HUES48 (cell line): ENCODE data around the gene MXRA7.
"Not testable (repeated sequence)": the region's sequence is repeated elsewhere in the genome, so short reads cannot be mapped to it uniquely, and the experiment has no call there.

Experiments
- H3K27ac ChIP-seq: one replicate; pipeline ENCODE4 v1.7.0; 2013; ENCODE audit warnings: low read depth, low read length, inconsistent platforms
- H3K27me3 ChIP-seq: 2 replicates; pipeline ENCODE4 v1.6.1; 2013; ENCODE audit warnings: mild to moderate bottlenecking, low read length; ENCODE audit not compliant: control insufficient read depth, insufficient read depth
- H3K36me3 ChIP-seq: 2 replicates; pipeline ENCODE4 v1.6.1; 2013; ENCODE audit warnings: low read length; ENCODE audit not compliant: control insufficient read depth, insufficient read depth
- H3K4me1 ChIP-seq: 2 replicates; pipeline ENCODE4 v1.6.1; 2013; ENCODE audit warnings: mild to moderate bottlenecking, low read length; ENCODE audit not compliant: control insufficient read depth, insufficient read depth
- H3K4me3 ChIP-seq: 2 replicates; pipeline ENCODE4 v1.5.1; 2013; ENCODE audit warnings: mild to moderate bottlenecking, low read depth, low read length
- H3K9ac ChIP-seq: 2 replicates; pipeline ENCODE4 v1.6.1; 2013; ENCODE audit warnings: mild to moderate bottlenecking, low read depth, low read length, moderate library complexity
- H3K9me3 ChIP-seq: 2 replicates; pipeline ENCODE4 v1.6.1; 2013; ENCODE audit warnings: low read length; ENCODE audit not compliant: control insufficient read depth, insufficient read depth

MXRA7 gene

GRCh38 chr17:76744747-76745146, 34.0 kb upstream of the MXRA7 start:
- Histone ChIP-seq H3K4me1 (no peaks in the 10 kb centered on the region), H3K27me3 (no peaks in the 10 kb centered on the region), H3K9ac (no peak overlapping the region), H3K36me3 (peaks cover 48% of the 10 kb centered on the region), H3K27ac (no peak overlapping the region), H3K4me3 (no peak overlapping the region), H3K9me3 (no peaks in the 10 kb centered on the region)

- Histone ChIP-seq H3K36me3 (peaks cover 45% of the 10 kb centered on the region), H3K4me1 (peaks cover 8% of the 10 kb centered on the region), H3K9me3 (no peaks in the 10 kb centered on the region), H3K9ac (no peak overlapping the region), H3K27me3 (no peaks in the 10 kb centered on the region), H3K4me3 (no peak overlapping the region), H3K27ac (no peak overlapping the region)
These were observed 32.2 kb upstream of the MXRA7 start for GRCh38 chr17:76742958-76743357.

- no peak overlapping the region for H3K27ac ChIP-seq
These were observed 29.8 kb upstream of the MXRA7 start for GRCh38 chr17:76740329-76741118.

GRCh38 chr17:76739568-76740115, 28.9 kb upstream of the MXRA7 start:
- Histone ChIP-seq H3K4me1 (peaks cover 12% of the 10 kb centered on the region), H3K36me3 (peaks cover 42% of the 10 kb centered on the region)
- H3K4me3 ChIP-seq, H3K27me3 ChIP-seq, H3K27ac ChIP-seq, H3K9me3 ChIP-seq, H3K9ac ChIP-seq: not testable (repeated sequence)

More at GRCh38 chr17:76740329-76741118, 29.8 kb upstream of the MXRA7 start:
- H3K4me3 ChIP-seq, result no peak overlapping the region
- H3K9me3 ChIP-seq, result no peaks in the 10 kb centered on the region
- no peak overlapping the region for H3K9ac ChIP-seq
- H3K4me1 ChIP-seq, result peaks cover 8% of the 10 kb centered on the region
- no peaks in the 10 kb centered on the region for H3K27me3 ChIP-seq
- H3K36me3 ChIP-seq, result peaks cover 42% of the 10 kb centered on the region

GRCh38 chr17:76738468-76738850, 27.7 kb upstream of the MXRA7 start:
- Histone ChIP-seq H3K9me3 (no peaks in the 10 kb centered on the region), H3K4me1 (peaks cover 19% of the 10 kb centered on the region), H3K36me3 (peaks cover 44% of the 10 kb centered on the region), H3K27ac (peak overlapping the region; percentile 100), H3K9ac (peak overlapping the region; percentile 99), H3K4me3 (peak overlapping the region; percentile 99), H3K27me3 (no peaks in the 10 kb centered on the region)

GRCh38 chr17:76737676-76738467, 27.1 kb upstream of the MXRA7 start, which contains the start of gene MFSD11:
TSS of gene MFSD11 (plus strand) at chr17:76738119. CDS start at chr17:76738353, 234 bp downstream.
- Histone ChIP-seq H3K9ac (peak within 1 kb of the TSS; percentile 100), H3K36me3 (peaks cover 45% of the 10 kb centered on the region), H3K27me3 (no peaks in the 10 kb centered on the region), H3K4me1 (peaks cover 19% of the 10 kb centered on the region), H3K9me3 (no peaks in the 10 kb centered on the region), H3K27ac (peak within 1 kb of the TSS; percentile 100), H3K4me3 (peak within 1 kb of the TSS; percentile 99)

- Histone ChIP-seq H3K36me3 (peaks cover 46% of the 10 kb centered on the region), H3K9ac (peak within 1 kb of the TSS; percentile 100), H3K27me3 (no peaks in the 10 kb centered on the region), H3K4me3 (peak within 1 kb of the TSS; percentile 99), H3K4me1 (peaks cover 19% of the 10 kb centered on the region), H3K27ac (peak within 1 kb of the TSS; percentile 100), H3K9me3 (no peaks in the 10 kb centered on the region)
These were observed 26.4 kb upstream of the MXRA7 start, which contains the start of gene SRSF2 for GRCh38 chr17:76737082-76737675. TSS of gene SRSF2 (minus strand) at chr17:76737331. CDS start at chr17:76737160, 171 bp downstream.

GRCh38 chr17:76736349-76737081, 25.8 kb upstream of the MXRA7 start:
- Histone ChIP-seq H3K27me3 (no peaks in the 10 kb centered on the region), H3K4me1 (peaks cover 19% of the 10 kb centered on the region), H3K36me3 (peaks cover 46% of the 10 kb centered on the region), H3K9ac (peak overlapping the region; percentile 100), H3K9me3 (no peaks in the 10 kb centered on the region), H3K4me3 (peak overlapping the region; percentile 99), H3K27ac (peak overlapping the region; percentile 97)

- H3K27ac ChIP-seq, result peak overlapping the region; percentile 97
- H3K4me1 ChIP-seq, result peaks cover 19% of the 10 kb centered on the region
These were observed 25.0 kb upstream of the MXRA7 start for GRCh38 chr17:76735586-76736348.

More at GRCh38 chr17:76735586-76736348, 25.0 kb upstream of the MXRA7 start:
- H3K9me3 ChIP-seq, result no peaks in the 10 kb centered on the region
- H3K36me3 ChIP-seq, result peaks cover 50% of the 10 kb centered on the region
- H3K27me3 ChIP-seq, result no peaks in the 10 kb centered on the region
- H3K4me3 ChIP-seq, result peak overlapping the region; percentile 99
- peak overlapping the region; percentile 100 for H3K9ac ChIP-seq
